AG10803 (cell line): ENCODE measurements around the gene SLC25A31.
A peak's percentile ranks its signal among the peaks of the same experiment; 100 is the strongest.

Experiments used
- DNase-seq: peaks from one replicate; pipeline ENCODE4 v3.0.0; 2010; ENCODE audit warnings: low read depth
- H3K4me3 ChIP-seq: 2 replicates; pipeline ENCODE4 v1.5.1; 2011; ENCODE audit warnings: mild to moderate bottlenecking, low read length, control low read depth
- TF ChIP-seq, protein P1 (sequence below): conservative IDR thresholded peaks from 2 replicates; pipeline ENCODE4 v1.5.1; 2011; ENCODE audit warnings: mild to moderate bottlenecking, low read length, control low read depth, inconsistent platforms

Gene SLC25A31

GRCh38 chr4:127782275-127783025 is 52.2 kb downstream of the SLC25A31 start, which contains the start of gene HSPA4L:
Gene HSPA4L, plus strand, starts transcription at chr4:127782322. Its CDS starts 229 bp downstream, at chr4:127782551.
- H3K4me3 ChIP-seq = peak within 1 kb of the TSS; percentile 74
- TF ChIP-seq, protein P1, sequence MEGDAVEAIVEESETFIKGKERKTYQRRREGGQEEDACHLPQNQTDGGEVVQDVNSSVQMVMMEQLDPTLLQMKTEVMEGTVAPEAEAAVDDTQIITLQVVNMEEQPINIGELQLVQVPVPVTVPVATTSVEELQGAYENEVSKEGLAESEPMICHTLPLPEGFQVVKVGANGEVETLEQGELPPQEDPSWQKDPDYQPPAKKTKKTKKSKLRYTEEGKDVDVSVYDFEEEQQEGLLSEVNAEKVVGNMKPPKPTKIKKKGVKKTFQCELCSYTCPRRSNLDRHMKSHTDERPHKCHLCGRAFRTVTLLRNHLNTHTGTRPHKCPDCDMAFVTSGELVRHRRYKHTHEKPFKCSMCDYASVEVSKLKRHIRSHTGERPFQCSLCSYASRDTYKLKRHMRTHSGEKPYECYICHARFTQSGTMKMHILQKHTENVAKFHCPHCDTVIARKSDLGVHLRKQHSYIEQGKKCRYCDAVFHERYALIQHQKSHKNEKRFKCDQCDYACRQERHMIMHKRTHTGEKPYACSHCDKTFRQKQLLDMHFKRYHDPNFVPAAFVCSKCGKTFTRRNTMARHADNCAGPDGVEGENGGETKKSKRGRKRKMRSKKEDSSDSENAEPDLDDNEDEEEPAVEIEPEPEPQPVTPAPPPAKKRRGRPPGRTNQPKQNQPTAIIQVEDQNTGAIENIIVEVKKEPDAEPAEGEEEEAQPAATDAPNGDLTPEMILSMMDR = peak; percentile 18
- peak; percentile 50 for DNase-seq

GRCh38 chr4:127783026-127783769 is 53.0 kb downstream of the SLC25A31 start:
- H3K4me3 ChIP-seq = peak overlapping the region; percentile 74
- TF ChIP-seq, protein P1 = no peak
- peak; percentile 49 for DNase-seq

DNA sequence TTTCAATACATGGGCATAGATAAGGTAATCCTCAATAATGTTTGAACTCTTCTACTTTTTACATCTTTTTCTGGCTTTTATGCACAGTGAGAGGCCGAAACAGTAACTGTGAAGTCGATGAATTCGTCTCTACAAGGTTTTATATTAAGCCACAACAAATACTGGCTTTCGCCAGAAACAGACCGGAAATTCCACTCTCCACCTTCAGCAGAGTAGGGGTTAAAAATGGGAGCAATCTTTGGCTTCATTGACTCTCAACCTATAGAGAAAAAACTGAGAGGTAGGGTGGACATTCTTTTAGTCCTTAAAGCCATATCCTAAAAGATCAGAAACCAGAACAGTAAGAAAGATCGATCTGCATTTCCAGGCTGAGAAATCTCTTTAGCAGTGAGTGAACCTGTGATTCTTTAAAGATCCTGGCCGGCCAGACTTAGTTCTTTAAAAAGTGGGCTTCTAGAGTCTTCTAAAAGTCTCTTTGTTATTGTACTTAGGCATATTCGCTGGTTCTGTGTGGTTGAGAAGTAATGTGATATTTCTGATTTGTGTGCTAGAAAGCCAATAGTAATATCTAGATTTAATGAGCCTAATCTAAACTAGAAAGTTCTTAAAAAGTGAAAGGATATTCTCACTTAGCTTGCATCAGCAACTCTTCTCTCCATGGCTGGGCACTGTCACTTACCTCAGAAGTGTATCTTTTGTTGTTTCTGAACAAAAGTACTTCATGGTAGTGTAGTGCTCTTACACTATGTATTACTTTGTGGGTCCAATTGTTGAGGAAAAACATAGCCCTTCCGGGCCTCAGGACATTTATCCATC is 54.0 kb downstream of the SLC25A31 start:
- TF ChIP-seq, protein P1 = no peak
- DNase-seq = no peak
- H3K4me3 ChIP-seq = no peak overlapping the region

GRCh38 chr4:127788517-127788916 is 58.3 kb downstream of the SLC25A31 start:
- TF ChIP-seq, protein P1 = peak; percentile 28; the same call in 1 of the 2 replicates
- no peak for DNase-seq
- no peak overlapping the region for H3K4me3 ChIP-seq

GRCh38 chr4:127791391-127791790 is 61.2 kb downstream of the SLC25A31 start:
- TF ChIP-seq, protein P1 = no peak
- DNase-seq = no peak
- no peak overlapping the region for H3K4me3 ChIP-seq

DNA sequence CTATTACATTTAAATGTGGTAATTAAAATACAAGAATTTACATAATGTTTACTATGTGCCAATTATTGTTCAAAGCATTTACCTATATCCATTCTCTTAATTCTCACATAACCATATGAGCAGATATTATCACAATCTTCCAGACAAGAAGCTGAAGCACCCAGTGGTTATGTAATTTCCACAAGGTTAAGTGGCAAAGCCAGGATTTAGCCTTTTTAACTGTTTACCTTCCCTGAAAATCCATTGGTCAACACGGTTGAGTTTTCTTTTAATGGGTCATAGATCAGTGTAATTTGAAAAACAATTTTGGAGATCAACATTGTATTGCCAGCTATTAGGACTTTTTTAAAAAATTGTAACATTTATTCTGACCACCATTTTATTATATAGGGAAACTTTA is 63.3 kb downstream of the SLC25A31 start:
- DNase-seq = no peak
- H3K4me3 ChIP-seq = no peak overlapping the region

More for the DNA sequence above, 63.3 kb downstream of the SLC25A31 start:
- TF ChIP-seq, protein P1 = no peak
